ENCODE data around the gene P4HA3.
A peak's percentile ranks its signal among the peaks of the same experiment; 100 is the strongest.

The P4HA3 gene

DNA sequence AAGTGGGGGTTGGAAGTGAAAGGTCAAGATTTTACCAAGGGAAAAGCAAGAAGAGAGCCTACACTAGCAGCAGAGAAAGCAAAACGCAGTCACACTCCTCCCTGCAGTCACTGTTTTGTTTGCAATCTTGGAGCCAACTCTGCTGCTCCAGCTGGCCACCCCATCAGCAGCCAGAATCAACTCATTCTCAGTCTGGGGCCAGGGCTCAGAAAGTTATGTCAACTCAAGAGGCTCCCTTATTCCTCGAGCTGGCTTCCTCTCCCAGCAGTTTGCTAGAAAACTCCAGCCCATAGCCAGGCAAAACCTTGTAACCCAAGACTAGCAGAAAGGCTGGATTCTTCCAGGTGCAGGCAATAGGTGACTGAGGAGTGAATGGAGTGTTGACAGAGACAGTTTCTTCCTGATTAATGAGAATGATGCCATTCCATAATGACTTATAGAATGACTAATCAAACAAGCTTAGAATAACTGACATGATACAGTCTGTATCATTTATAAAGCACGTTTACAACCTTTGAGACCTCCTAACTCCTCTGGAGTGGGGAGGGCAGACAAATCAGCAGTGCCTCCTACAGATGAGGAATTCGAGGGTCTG lies 53.4 kb downstream of the P4HA3 start:
- DNase-seq = no peak

GRCh38 chr11:74256378-74257133 lies 54.9 kb downstream of the P4HA3 start:
- DNase-seq = no peak

DNA sequence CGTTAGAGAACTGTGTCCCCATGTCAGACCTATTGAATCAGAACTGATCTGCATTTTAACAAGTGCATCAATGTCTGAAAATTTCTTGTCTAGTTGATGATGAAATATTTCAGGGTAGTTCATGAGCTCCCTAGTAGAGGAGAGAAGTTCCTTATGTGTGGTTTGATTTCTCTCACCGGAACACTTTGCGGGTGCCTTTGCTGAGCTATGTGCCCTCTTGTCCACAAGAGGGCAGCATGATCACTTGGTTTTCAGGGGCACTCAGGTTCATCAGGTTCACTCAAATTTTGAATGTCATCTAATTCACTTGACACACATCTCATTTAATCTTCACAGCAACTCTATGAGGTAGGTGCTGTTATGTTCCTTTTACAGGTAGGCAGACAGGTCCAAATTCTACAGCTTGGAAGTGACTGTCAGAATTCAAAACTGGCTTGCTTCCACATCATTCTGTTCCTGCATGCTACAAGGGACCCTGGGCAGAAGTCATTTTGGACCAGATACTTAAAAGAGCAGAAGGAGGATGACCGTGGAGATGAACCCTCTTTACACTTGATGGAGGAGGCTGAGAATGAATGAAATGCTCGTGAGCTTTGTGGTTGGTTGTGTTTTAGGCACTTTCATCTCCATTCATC lies 55.6 kb downstream of the P4HA3 start:
- peak; percentile 47 to 52 for DNase-seq

GRCh38 chr11:74253361-74253760 lies 58.1 kb downstream of the P4HA3 start:
- no peak for DNase-seq

- no peak for DNase-seq
These were observed 61.9 kb downstream of the P4HA3 start for GRCh38 chr11:74249496-74249895.

- no peak for DNase-seq
These were observed 63.0 kb downstream of the P4HA3 start for GRCh38 chr11:74248469-74248868.

- no peak for DNase-seq
These were observed 73.2 kb downstream of the P4HA3 start for GRCh38 chr11:74238243-74238642.

- DNase-seq = no peak
These were observed 73.9 kb downstream of the P4HA3 start for GRCh38 chr11:74237541-74237940.

- no peak for DNase-seq
These were observed 76.3 kb downstream of the P4HA3 start for GRCh38 chr11:74235121-74235520.

DNA sequence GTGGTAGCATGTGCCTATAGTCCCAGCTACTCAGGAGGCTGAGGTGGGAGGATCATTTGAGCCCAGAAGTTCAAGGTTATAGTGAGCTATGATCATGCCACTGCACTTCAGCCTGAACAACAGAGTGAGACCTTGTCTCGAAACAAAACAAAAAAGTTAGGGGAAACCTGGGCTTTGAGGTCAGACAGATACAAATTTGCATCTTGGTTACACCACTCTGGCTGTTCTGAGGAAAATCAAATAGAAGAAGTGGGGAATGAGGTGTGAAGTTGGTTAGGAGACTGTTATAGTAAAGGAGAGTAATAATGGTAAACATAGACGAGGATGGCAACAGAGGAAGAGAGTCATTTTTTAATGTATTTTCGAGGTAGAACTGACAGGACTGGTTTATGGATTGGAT lies 77.8 kb downstream of the P4HA3 start:
- no peak for DNase-seq

DNA sequence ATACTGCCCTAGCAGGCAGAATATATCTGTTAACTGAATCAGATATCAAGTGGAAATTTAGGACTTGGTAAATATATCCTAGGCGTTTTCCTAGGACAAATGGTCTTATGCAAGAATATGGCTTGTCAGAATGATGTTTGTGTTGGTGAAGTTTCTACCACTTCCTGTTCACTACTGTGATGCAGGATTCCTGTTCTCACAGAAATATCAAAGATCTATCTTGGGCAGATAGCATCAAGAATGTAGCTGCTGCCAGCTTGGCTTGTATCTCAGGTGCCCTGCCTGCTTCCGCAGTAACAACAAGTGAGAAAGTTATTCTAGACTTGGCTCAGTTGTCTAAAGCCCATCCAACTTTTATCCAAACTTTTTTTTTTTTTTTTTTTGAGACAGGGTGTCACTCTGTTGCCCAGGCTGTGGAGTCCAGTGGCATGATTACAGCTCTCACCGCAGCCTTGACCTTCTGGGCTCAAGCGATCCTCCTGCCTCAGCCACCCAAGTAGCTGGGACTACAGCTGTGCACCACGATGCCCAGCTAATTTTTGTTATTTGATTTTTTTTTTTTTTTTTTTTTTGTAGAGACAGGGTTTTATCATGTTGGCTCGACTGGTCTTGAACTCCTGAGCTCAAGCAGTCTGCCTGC lies 79.0 kb downstream of the P4HA3 start:
- DNase-seq = no peak

- no peak for DNase-seq
These were observed 84.5 kb downstream of the P4HA3 start for GRCh38 chr11:74226907-74227306.

DNA sequence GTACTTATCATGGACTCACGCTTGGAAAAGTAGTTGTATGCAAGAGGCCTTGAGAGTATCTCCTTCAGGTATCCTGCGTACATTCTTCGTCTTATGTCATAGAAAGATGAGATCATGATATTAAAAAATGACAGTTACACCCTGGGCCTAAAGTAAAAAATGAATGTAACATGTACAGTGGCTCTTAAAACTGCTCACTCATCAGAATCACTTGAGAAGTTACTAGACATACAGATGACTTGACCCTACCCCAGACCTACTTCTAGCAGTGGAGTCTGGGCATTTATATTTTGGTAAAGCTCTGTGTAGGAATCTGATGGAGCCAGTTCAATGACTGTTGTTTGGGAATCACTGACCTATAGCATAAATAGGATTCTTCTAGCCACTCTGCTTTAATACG lies 85.9 kb downstream of the P4HA3 start:
- DNase-seq = no peak

- no peak for DNase-seq
These were observed 89.6 kb downstream of the P4HA3 start for GRCh38 chr11:74221816-74222215.

- DNase-seq = no peak
These were observed 91.1 kb downstream of the P4HA3 start for GRCh38 chr11:74220376-74220775.

All from stimulated activated CD4-positive, alpha-beta T cell treated with anti-CD3 and anti-CD28 coated beads, Interleukin-2, amount 100 ng/mL, for 24 hours (primary cell).